ENCODE data around the gene CP. TPM values are rescaled to one million over a fixed set of nuclear protein-coding genes. Genes with fewer than 3 reads are reported as not detected.
"Not testable (repeated sequence)": the region's sequence is repeated elsewhere in the genome, so short reads cannot be mapped to it uniquely, and the experiment has no call there.

Gene CP
- total RNA-seq, 1 donor from 2014 or later = 4.7 TPM

GRCh38 chr3:149233323-149233722 lies 11.7 kb upstream of the CP start:
- no peak for ATAC-seq (ENCODE audit: poor library complexity)
- DNase-seq = no peak
- intact Hi-C loops (cut with DNase I) = no loop called here

DNA sequence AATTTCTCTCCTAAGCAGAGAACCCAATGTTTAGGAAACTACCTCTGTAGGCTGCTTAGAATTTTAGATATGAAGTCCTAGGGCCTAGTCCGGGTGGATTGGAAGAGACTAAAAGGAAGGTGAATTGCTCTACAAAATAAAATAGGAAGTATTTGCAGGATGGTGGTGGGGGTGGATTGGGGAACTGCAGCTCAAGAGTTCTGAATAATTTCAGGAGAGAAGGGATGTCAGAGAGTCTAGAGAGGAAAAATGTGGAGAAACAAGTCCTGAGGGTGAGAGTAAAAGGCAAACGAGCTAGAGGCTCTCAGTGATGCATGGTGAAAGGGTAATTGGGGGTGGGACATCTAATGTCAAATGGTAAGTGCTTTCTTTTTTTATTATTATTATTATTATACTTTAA lies 10.2 kb upstream of the CP start:
- no peak for ATAC-seq (ENCODE audit: poor library complexity)
- intact Hi-C loops (cut with DNase I) = no loop called here
- no peak for DNase-seq

DNA sequence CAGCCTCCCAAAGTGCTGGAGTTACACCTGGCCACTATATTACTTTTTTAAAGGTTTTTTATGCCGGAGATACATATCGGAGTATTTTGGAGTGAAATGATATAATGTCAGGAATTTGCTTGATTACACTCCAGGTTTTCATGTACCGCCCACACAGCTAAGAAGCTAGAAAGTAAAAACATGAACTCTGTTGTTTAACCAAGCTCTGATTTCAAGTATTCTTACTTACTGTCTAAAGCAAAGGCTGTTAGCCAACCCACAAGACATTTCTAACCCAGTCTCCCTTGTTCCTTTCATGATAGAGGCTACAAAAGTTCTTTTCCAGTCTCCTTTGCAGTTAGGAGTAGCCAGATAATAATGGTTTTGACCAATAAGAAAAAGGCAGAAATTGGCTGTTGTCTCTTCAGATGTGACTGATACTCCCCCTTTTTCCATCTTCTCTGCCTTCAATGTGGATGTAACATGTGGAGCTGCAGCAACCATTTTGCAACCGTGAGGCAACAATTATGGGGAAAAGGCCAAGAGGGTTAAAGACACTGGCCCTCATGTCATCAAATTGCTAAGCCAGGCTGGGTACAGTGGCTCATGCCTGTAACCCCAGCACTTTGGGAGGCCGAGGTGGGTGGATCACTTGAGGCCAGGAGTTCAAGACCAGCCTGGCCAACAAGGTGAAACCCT lies 6.1 kb upstream of the CP start:
- no peak for ATAC-seq (ENCODE audit: poor library complexity)
- intact Hi-C loops (cut with DNase I) = no loop called here

GRCh38 chr3:149226776-149227175 lies 5.1 kb upstream of the CP start:
- intact Hi-C loops (cut with DNase I) = no loop called here
- ATAC-seq (ENCODE audit: poor library complexity) (no peak), DNase-seq (no peak)

More for the DNA sequence above, 6.1 kb upstream of the CP start:
- no peak for DNase-seq

DNA sequence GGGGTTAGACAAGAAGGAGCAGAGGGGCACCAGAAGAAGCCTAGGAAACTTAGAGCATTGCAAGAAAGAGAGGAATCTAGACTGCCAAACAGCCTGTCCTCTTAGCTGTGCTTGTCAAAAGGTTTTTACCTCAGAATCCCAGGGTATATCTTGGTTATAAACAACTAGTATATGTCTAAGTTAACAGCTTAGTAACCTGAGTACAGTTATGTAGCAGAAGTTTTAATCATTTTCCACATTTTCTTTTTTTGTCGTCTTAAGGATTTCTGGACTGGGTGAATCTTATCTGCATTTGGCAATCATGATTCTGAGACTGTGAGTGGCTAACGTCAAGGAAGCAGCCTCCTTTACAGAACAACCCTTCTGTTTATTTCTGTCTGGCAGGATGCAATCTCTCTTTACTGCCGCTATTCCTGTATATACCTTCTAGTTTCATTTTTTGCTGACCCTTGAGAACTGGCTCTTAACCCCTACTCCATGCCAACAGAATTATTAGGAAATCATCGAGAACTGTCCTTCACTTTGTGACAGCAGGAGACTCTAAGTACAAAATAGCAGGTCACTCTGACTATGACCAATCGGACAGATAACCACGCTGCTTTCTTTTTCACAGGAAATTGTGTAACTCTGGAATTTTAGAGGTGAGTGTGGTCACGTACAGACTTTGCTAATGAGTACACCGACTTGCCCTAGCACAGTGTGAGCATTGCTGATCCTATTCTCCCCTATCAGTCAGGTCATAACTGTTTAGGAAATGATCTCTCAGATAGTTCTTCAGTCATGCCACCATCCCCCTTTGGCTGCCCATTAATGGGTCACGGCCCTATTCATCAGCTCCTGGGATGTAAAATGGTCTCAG lies 3.3 kb upstream of the CP start:
- intact Hi-C loops (cut with DNase I) = no loop called here
- ATAC-seq (ENCODE audit: poor library complexity) = peak; percentile 87
- DNase-seq = no peak

- DNase-seq (no peak), ATAC-seq (ENCODE audit: poor library complexity) (no peak)
- intact Hi-C loops (cut with DNase I) = no loop called here
Measured at GRCh38 chr3:149223461-149223820, 1.8 kb upstream of the CP start.

GRCh38 chr3:149219380-149220121 lies 2.1 kb downstream of the CP start:
- DNase-seq; ATAC-seq (ENCODE audit: poor library complexity); intact Hi-C loops (cut with DNase I): not testable (repeated sequence)

DNA sequence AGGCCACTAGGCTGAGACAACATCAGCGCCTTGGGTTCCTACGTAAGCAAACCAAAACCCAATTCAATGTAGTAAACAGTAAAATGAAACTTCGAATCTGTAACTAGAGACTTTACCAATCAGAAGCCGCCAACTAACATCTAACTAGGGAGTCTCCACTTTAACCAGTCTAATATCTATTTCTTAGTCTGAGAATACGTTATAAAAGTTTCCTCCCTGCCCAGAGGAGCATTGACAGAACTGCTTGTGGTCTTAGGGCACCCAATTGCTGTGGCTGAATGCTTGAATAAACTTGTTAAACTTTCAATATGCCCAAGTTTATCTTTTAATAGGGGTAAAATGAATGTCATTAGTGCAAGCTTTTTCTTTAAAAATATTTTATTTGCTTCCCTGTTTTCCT lies 4.3 kb downstream of the CP start:
- DNase-seq = no peak
- no peak for ATAC-seq (ENCODE audit: poor library complexity)
- intact Hi-C loops (cut with DNase I) = no loop called here

- intact Hi-C loops (cut with DNase I) = no loop called here
- DNase-seq (no peak), ATAC-seq (ENCODE audit: poor library complexity) (no peak)
Measured at GRCh38 chr3:149216193-149216869, 5.3 kb downstream of the CP start.

DNA sequence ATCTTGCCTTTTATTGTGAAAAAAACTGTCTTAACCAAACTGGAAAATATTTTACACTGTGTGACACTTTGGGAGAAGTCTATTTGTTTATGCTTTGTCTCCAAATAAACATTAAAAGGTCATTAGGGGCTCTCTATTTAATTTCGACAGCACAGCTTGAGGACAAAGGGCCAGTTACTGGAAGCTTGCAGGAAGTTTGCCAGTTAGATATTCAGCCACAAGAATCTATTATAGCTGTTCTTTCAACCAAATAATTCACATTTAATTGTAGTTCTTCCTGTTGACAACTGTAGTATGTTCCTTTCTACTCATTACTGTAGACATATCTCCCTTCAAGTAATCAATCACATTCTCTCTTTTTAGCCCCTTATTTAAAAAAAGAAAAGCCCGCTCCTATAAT lies 6.1 kb downstream of the CP start:
- intact Hi-C loops (cut with DNase I) = no loop called here
- no peak for ATAC-seq (ENCODE audit: poor library complexity)

GRCh38 chr3:149214702-149215101 lies 6.9 kb downstream of the CP start:
- intact Hi-C loops (cut with DNase I) = no loop called here
- no peak for DNase-seq
- ATAC-seq (ENCODE audit: poor library complexity) = no peak

More for the DNA sequence above, 6.1 kb downstream of the CP start:
- DNase-seq = no peak

GRCh38 chr3:149212386-149212785 lies 9.2 kb downstream of the CP start:
- intact Hi-C loops (cut with DNase I) = no loop called here
- DNase-seq (no peak), ATAC-seq (ENCODE audit: poor library complexity) (no peak)

DNA sequence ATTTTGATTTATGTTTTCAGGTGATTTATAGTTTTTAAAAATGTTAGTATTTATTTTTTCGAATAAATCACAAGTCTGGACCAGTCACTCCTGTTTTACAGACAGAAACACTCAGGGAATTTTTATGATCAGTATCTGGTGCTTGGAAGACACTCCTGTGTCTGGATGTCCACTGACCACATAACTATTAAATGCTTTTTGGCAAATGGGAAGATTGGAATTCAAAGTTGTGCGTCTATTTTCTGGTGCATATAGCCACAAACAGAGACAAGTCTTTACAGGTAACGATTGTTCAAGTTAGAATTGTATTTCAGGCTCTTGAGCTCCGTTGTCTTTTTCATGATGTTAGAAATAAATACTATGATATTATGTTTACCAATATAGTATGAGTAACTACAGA lies 12.2 kb downstream of the CP start:
- ATAC-seq (ENCODE audit: poor library complexity) (no peak), DNase-seq (no peak)
- intact Hi-C loops (cut with DNase I) = no loop called here

- no peak for DNase-seq
- ATAC-seq (ENCODE audit: poor library complexity) = no peak
- intact Hi-C loops (cut with DNase I) = no loop called here
Measured at GRCh38 chr3:149207475-149207874, 14.2 kb downstream of the CP start.

DNA sequence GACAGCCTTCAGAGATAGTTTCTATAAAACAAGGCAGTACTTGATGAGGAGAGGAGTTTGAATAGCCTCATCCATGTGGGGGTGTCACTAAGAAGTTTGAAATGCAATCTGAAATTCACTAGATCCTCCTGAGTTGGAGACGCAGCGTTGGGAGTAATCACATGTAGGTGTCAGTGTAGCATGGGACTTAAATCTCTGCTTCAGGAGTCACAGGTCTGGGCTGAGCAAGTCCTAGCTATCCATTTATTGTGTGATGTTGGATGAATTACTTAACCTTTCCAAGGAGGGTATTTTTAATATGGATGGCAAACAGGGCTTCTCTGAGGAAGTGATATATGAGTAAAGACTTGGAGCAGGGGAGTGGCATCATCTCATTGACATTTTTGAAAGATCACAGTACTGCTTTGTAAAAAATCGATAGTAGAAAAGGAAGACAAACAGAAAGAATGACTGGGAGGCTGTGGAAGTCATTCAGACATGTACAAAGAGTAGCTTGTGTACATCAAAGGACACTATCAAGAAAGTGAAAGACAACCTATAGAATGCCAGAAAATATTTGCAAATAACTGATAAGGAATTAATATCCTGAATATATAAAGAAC lies 17.1 kb downstream of the CP start:
- DNase-seq (no peak), ATAC-seq (ENCODE audit: poor library complexity) (no peak)
- intact Hi-C loops (cut with DNase I) = no loop called here

DNA sequence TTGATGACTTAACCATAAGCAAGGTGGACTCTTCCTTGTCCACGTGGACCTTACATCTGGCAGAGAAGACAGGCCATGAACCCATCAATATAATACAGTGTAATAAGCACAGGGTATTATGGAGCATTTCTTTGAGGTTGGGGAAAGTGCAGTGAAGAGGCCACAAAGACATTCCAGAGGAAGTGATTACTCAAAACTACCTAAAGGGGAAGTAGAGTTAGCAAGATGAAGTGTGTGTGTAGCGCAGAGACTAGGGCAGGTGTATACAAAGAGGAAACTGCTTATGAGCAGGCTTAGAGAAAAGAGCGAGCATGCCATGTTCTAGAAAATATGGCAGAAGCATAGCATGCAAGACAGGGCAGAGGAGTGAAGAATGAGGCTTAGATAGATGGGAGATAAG lies 17.9 kb downstream of the CP start:
- ATAC-seq (ENCODE audit: poor library complexity) (no peak), DNase-seq (no peak)
- intact Hi-C loops (cut with DNase I) = no loop called here

- intact Hi-C loops (cut with DNase I) = no loop called here
- ATAC-seq (ENCODE audit: poor library complexity) = no peak
- DNase-seq = no peak
Measured at GRCh38 chr3:149199474-149199873, 22.2 kb downstream of the CP start.

- no peak for ATAC-seq (ENCODE audit: poor library complexity)
- DNase-seq = no peak
- intact Hi-C loops (cut with DNase I) = no loop called here
Measured at GRCh38 chr3:149198611-149199010, 23.0 kb downstream of the CP start.

DNA sequence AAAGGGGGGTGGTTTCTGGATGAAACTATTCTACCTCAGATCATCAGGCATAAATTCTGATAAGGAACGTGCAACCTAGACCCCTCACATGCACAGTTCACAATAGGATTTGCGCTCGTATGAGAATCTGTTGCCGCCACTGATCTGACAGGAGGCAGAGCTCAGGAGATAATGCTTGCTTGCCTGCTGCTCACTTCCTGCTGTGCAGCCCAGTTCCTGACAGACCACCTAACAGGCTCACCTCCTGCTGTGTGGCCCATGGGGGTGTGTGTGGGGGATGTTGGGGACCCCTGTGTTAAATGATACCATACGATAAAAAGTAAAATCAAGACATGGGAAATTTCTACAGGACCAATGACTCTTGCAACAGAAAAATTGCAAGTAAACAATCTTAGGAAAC lies 24.0 kb downstream of the CP start:
- DNase-seq (no peak), ATAC-seq (ENCODE audit: poor library complexity) (no peak)
- intact Hi-C loops (cut with DNase I) = no loop called here

Measured in Right ventricle myocardium superior (tissue), 1 donor.